GM12878 (cell line): Measurements from ENCODE around the gene TPCN1. TPM values are rescaled to one million over a fixed set of nuclear protein-coding genes. Genes with fewer than 3 reads are reported as not detected.

ENCODE experiments used
- ATF7 ChIP-seq: fragments of 450-650 bp; IDR thresholded peaks from 2 replicates; pipeline ENCODE4 v1.6.1; 2016; ENCODE audit warnings: low read depth, mild to moderate bottlenecking
- BCL11A ChIP-seq: IDR thresholded peaks from 2 replicates; pipeline ENCODE4 v1.6.1; 2011; ENCODE audit warnings: low read depth, low read length
- BMI1 ChIP-seq: fragments of 450-650 bp; IDR thresholded peaks from 2 replicates; pipeline ENCODE4 v1.6.1; 2016; ENCODE audit warnings: mild to moderate bottlenecking, moderate library complexity, borderline replicate concordance
- CBX3 ChIP-seq: fragments of 200-600 bp; sonication (generic); IDR thresholded peaks from 2 replicates; pipeline ENCODE4 v1.6.1; 2016; ENCODE audit warnings: low read depth, borderline replicate concordance
- CHD4 ChIP-seq: fragments of 200-600 bp; sonication (generic); IDR thresholded peaks from 2 replicates; pipeline ENCODE4 v1.6.1; 2016; ENCODE audit warnings: mild to moderate bottlenecking
- CREB1 ChIP-seq: IDR thresholded peaks from 2 replicates; pipeline ENCODE4 v1.6.1; 2012; ENCODE audit warnings: low read depth, mild to moderate bottlenecking, inconsistent platforms
- EGR1 ChIP-seq, 2 experiments: IDR thresholded peaks; 1 replicate in 1 of 2; 2 replicates in 1 of 2; pipeline ENCODE4 v1.6.1; 2011 to 2012; ENCODE audit warnings: low read depth in 2 of 2, low read length in 2 of 2, borderline replicate concordance in 1 of 2, mild to moderate bottlenecking in 1 of 2, moderate library complexity in 1 of 2
- ESRRA ChIP-seq: IDR thresholded peaks from 2 replicates; pipeline ENCODE4 v1.6.1; 2012; ENCODE audit warnings: mild to moderate bottlenecking, low read length, improper control_type of control experiment
- GABPA ChIP-seq: IDR thresholded peaks from 2 replicates; pipeline ENCODE4 v1.6.1; 2014; ENCODE audit warnings: antibody characterized with exemption, low read depth, mild to moderate bottlenecking, inconsistent platforms
- MXI1 ChIP-seq: fragments of 150-350 bp; IDR thresholded peaks from 2 replicates; pipeline ENCODE4 v1.6.1; 2011; ENCODE audit warnings: low read depth, mild to moderate bottlenecking, inconsistent platforms, low read length, improper control_type of control experiment
- NFYA ChIP-seq: IDR thresholded peaks from 2 replicates; pipeline ENCODE4 v1.6.1; 2011; ENCODE audit warnings: low read depth, mild to moderate bottlenecking, low read length, improper control_type of control experiment, borderline replicate concordance
- NRF1 ChIP-seq: conservative IDR thresholded peaks from 2 replicates; pipeline ENCODE4 v1.6.1; 2011; ENCODE audit warnings: mild to moderate bottlenecking, low read depth, low read length, improper control_type of control experiment
- PAX5 ChIP-seq: IDR thresholded peaks from 2 replicates; pipeline ENCODE4 v1.6.1; 2011; ENCODE audit warnings: low read depth, low read length, borderline replicate concordance
- PML ChIP-seq: IDR thresholded peaks from 2 replicates; pipeline ENCODE4 v1.6.1; 2012; ENCODE audit warnings: low read length, inconsistent platforms
- POLR2AphosphoS5 ChIP-seq: IDR thresholded peaks from 2 replicates; pipeline ENCODE4 v1.6.1; 2011; ENCODE audit warnings: mild to moderate bottlenecking, low read length, inconsistent platforms
- RBBP5 ChIP-seq: fragments of 200-600 bp; sonication (generic); conservative IDR thresholded peaks from 2 replicates; pipeline ENCODE4 v1.6.1; 2016
- RCOR1 ChIP-seq: conservative IDR thresholded peaks from 2 replicates; pipeline ENCODE4 v1.6.1; 2012; ENCODE audit warnings: low read depth, low read length, improper control_type of control experiment
- REST ChIP-seq: IDR thresholded peaks from 2 replicates; pipeline ENCODE4 v1.6.1; 2012; ENCODE audit warnings: mild to moderate bottlenecking, low read depth, low read length
- STAT1 ChIP-seq: fragments of 450-650 bp; conservative IDR thresholded peaks from 2 replicates; pipeline ENCODE4 v1.6.1; 2014; ENCODE audit warnings: antibody characterized with exemption, mild to moderate bottlenecking
- STAT3 ChIP-seq: IDR thresholded peaks from 2 replicates; pipeline ENCODE4 v1.6.1; 2011; ENCODE audit warnings: low read depth, low read length, improper control_type of control experiment
- SUPT20H ChIP-seq: IDR thresholded peaks from 2 replicates; pipeline ENCODE4 v1.6.1; 2011; ENCODE audit warnings: low read depth, mild to moderate bottlenecking, low read length, moderate library complexity, borderline replicate concordance; ENCODE audit not compliant: control insufficient read depth
- ZBTB33 ChIP-seq: fragments of 450-650 bp; IDR thresholded peaks from 2 replicates; pipeline ENCODE4 v1.6.1; 2017; ENCODE audit warnings: mild to moderate bottlenecking
- ZNF24 ChIP-seq: fragments of 450-650 bp; IDR thresholded peaks from 2 replicates; pipeline ENCODE4 v1.6.1; 2017; ENCODE audit warnings: antibody characterized with exemption, mild to moderate bottlenecking
- ZNF274 ChIP-seq: IDR thresholded peaks from one replicate; pipeline ENCODE4 v1.8.0; 2011; ENCODE audit not compliant: insufficient read length, insufficient read depth
- ZNF384 ChIP-seq: IDR thresholded peaks from 2 replicates; pipeline ENCODE4 v1.6.1; 2012; ENCODE audit warnings: low read depth, mild to moderate bottlenecking, low read length, improper control_type of control experiment, borderline replicate concordance
- polyA plus RNA-seq, 11 experiments: library from polyadenylated mRNA; depleted of rRNA in 4 of 11; unstranded in 6 of 11; stranded (reverse) in 5 of 11; fragments of >200 nt; fragmentation: Nextera tagmentation in 4 of 11; fragmentation: Illumina TruSeq in 1 of 11; extraction: Ambion mirVana in 4 of 11; extraction: Trizol in 1 of 11; gene quantifications; 1 replicate in 1 of 11; 2 replicates in 10 of 11; pipeline versions ENCODE4 v1.2.1 to v1.2.3, GENCODE V29; 2011 to 2016; ENCODE audit warnings: inconsistent platforms in 2 of 11, missing spikeins in 2 of 11, low read depth in 1 of 11
- total RNA-seq, 4 experiments: library from RNA; depleted of rRNA in 3 of 4; stranded (reverse); fragments of >200 nt in 3 of 4; fragmentation: Illumina TruSeq in 1 of 4; extraction: Trizol in 1 of 4; gene quantifications; 2 replicates each; pipeline versions ENCODE4 v1.2.1 to v1.2.3, GENCODE V29; 2013 to 2021

Gene TPCN1
- total and polyA plus RNA-seq, 10 of the 15 experiments (the other 5 are each of a cell fraction or from before 2014, with no cell fraction given): 0.79 to 30.9 (median 19.4) TPM

- TF ChIP-seq PAX5 (no peak), NRF1 (no peak), ZNF24 (no peak), CBX3 (no peak), CREB1 (0 out of 2 replicates have a peak, but pooled peaks have one; percentile 23), BCL11A (no peak), MXI1 (no peak; the same call in 1 of the 2 replicates), PML (no peak), RCOR1 (no peak), STAT1 (no peak), SUPT20H (no peak), EGR1 (IDR thresholded peaks at IDR 0.05; ENCODE audit: borderline replicate concordance in 1 of 2, low read depth in 2 of 2, low read length in 2 of 2) (peak in 1 of 2 experiments; percentile 68; a peak in 2 of 3 replicates), STAT3 (no peak), ESRRA (no peak), ZNF384 (no peak), ZNF274 (no peak), POLR2AphosphoS5 (no peak), REST (no peak), ZBTB33 (no peak), RBBP5 (no peak), NFYA (no peak), ATF7 (peak; percentile 39; the same call in 1 of the 2 replicates), GABPA (no peak; the same call in 1 of the 2 replicates), BMI1 (no peak), CHD4 (no peak)
- TF ChIP-seq, all 136 proteins: peak for 10
These were observed 37.0 kb upstream of the TPCN1 start (continued) for GRCh38 chr12:113184098-113184899.
